Effector memory CD4-positive, alpha-beta T cell (primary cell): Measurements from ENCODE around the gene STC2.
"Not testable (repeated sequence)": the region's sequence is repeated elsewhere in the genome, so short reads cannot be mapped to it uniquely, and the experiment has no call there.

Source experiments
- DNase-seq, 3 donors: peaks; one replicate each; pipeline ENCODE4 v3.0.0-alpha.2; 2020
- H3K27ac ChIP-seq: 2 replicates; pipeline ENCODE4 v1.7.0; 2013; ENCODE audit warnings: mild to moderate bottlenecking, low read length, moderate library complexity; ENCODE audit not compliant: insufficient read depth, poor library complexity, severe bottlenecking
- H3K27me3 ChIP-seq: replicated peaks from 2 replicates; pipeline ENCODE4 v1.7.0; 2013; ENCODE audit warnings: mild to moderate bottlenecking, low read length; ENCODE audit not compliant: insufficient read depth, control insufficient read depth, poor library complexity, severe bottlenecking
- H3K36me3 ChIP-seq: 2 replicates; pipeline ENCODE4 v1.7.0; 2013; ENCODE audit warnings: mild to moderate bottlenecking, low read length, moderate library complexity; ENCODE audit not compliant: control insufficient read depth, insufficient read depth
- H3K4me1 ChIP-seq: 2 replicates; pipeline ENCODE4 v1.7.0; 2013; ENCODE audit warnings: low read length, mild to moderate bottlenecking; ENCODE audit not compliant: control insufficient read depth, insufficient read depth, poor library complexity, severe bottlenecking
- H3K4me3 ChIP-seq: 2 replicates; pipeline ENCODE4 v1.7.0; 2013; ENCODE audit warnings: low read length, low read depth, mild to moderate bottlenecking; ENCODE audit not compliant: insufficient read depth, poor library complexity, severe bottlenecking
- H3K9me3 ChIP-seq: 2 replicates; pipeline ENCODE4 v1.7.0; 2013; ENCODE audit warnings: mild to moderate bottlenecking, low read length, moderate library complexity; ENCODE audit not compliant: control insufficient read depth

Gene STC2

DNA sequence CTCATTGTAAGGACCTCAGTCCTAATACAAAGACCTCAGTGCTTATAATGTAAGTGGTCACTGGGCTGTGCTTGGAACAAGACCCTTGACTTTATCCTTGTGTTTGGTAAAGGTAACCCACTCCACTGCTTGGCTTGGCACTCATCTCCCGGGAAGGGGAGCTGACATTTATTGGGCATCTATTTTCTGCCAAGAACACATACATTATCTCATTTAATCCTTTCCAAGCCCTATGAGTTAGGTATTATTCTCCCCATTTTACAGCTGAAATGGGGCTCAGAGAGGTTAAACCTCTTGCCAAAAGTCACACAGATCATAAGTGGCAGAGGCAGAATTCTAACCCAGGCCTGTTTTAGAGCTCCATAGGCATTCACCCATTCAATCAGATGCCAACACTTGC lies 32.4 kb downstream of the STC2 start:
- Histone ChIP-seq H3K4me1 (peaks cover 5% of the 10 kb centered on the region), H3K27me3 (peaks cover 14% of the 10 kb centered on the region), H3K36me3 (no peaks in the 10 kb centered on the region), H3K27ac (no peak overlapping the region), H3K9me3 (no peaks in the 10 kb centered on the region), H3K4me3 (no peak overlapping the region)
- DNase-seq, result no peak

GRCh38 chr5:173294673-173295320 lies 33.4 kb downstream of the STC2 start:
- Histone ChIP-seq H3K27ac (no peak overlapping the region), H3K4me3 (no peak overlapping the region), H3K36me3 (no peaks in the 10 kb centered on the region), H3K9me3 (no peaks in the 10 kb centered on the region), H3K27me3 (peaks cover 18% of the 10 kb centered on the region), H3K4me1 (peaks cover 5% of the 10 kb centered on the region)
- DNase-seq, result no peak

GRCh38 chr5:173293817-173294672 lies 34.2 kb downstream of the STC2 start:
- Histone ChIP-seq H3K4me1 (peaks cover 5% of the 10 kb centered on the region), H3K36me3 (no peaks in the 10 kb centered on the region), H3K9me3 (no peaks in the 10 kb centered on the region), H3K4me3 (peak overlapping the region; percentile 35), H3K27ac (no peak overlapping the region), H3K27me3 (peaks cover 22% of the 10 kb centered on the region)
- peak in 1 of 3 donors; percentile 37 for DNase-seq

DNA sequence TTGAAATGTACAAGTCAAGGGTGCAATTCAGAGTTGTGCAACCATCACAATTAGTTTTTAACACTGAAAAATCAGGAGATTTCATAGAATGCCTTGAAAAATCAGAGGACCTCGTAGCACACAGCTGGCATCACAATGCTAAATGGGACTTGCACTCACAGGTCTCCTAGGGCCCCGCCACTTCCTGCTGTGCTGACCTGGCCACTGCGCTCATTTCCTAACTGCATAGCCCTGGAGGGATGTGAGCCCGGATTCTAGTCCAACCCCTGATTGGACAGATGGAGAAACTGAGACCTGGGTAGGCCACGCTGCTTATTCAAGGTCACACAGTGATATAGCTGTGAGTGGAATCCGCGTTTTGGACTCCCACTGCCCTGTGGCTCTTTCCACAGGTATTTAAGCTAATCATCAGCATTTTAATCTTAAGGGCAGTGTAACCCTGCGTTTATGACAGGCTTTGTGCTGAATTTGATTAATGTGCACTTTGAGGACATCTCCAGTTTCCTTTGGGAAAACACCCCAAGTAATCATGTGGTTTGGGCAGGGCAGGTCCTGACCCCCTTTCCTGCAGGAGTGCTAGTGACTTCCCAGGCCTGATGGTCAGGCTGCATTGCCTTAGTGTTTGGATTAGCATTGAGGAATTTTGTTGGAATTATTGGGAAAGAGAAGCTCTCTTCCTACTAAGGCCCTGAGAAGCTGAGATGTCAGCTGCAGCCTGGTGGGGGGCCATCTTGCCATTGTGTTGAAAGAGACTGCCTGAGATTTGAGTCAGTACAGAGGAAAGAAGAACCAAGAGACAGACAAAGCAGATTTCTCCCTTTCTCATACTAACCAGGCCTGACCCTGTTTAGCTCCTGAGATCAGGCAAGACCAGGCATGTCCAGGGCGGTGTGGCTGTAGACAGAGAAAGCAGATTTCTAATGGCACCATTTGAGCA lies 36.2 kb downstream of the STC2 start:
- Histone ChIP-seq H3K9me3 (no peaks in the 10 kb centered on the region), H3K4me1 (peaks cover 5% of the 10 kb centered on the region), H3K27me3 (peaks cover 24% of the 10 kb centered on the region), H3K27ac (no peak overlapping the region), H3K4me3 (no peak overlapping the region), H3K36me3 (no peaks in the 10 kb centered on the region)
- DNase-seq, result no peak

DNA sequence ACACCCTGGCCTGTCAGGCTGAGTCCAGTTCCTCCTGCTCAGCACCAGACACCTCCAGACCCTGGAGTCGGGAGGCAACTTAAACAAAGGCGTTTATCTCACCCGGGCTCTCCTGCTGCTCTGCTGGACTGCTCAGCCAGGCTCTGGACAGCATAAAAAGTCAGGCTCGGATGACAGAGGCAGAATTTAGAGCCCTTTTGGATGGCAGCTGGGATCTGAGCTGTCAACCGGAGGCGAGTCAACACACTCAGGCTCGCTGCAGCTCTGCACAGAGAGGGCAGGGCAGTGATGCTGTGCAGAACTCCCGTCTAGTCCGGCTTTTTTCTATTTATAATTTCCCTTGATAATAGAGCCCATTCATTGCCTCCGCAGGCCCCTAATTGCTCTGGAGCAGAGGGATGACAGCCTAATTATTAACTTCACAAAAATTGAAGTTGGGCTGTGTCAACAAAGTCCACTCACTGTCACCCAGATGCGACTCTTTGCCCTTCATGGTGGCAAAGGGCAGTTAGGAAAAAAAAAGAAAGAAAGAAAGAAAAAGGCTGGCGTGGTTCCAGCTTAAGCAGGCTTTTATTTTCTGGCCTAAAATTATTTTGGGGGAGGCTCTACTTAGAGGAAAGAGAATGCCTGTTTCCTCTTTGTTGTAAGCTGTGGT lies 37.6 kb downstream of the STC2 start:
- DNase-seq, result no peak
- no peak overlapping the region for H3K4me3 ChIP-seq
- no peak overlapping the region for H3K27ac ChIP-seq
- H3K27me3 ChIP-seq, result peaks cover 24% of the 10 kb centered on the region
- H3K4me1 ChIP-seq, result peaks cover 5% of the 10 kb centered on the region
- H3K36me3 ChIP-seq, result no peaks in the 10 kb centered on the region
- H3K9me3 ChIP-seq, result no peaks in the 10 kb centered on the region

- DNase-seq, result no peak
- Histone ChIP-seq H3K27me3 (peaks cover 19% of the 10 kb centered on the region), H3K4me3 (no peak overlapping the region), H3K9me3 (no peaks in the 10 kb centered on the region), H3K36me3 (no peaks in the 10 kb centered on the region), H3K4me1 (peaks cover under 1% of the 10 kb centered on the region), H3K27ac (no peak overlapping the region)
Observed at GRCh38 chr5:173289372-173289771, 38.8 kb downstream of the STC2 start.

DNA sequence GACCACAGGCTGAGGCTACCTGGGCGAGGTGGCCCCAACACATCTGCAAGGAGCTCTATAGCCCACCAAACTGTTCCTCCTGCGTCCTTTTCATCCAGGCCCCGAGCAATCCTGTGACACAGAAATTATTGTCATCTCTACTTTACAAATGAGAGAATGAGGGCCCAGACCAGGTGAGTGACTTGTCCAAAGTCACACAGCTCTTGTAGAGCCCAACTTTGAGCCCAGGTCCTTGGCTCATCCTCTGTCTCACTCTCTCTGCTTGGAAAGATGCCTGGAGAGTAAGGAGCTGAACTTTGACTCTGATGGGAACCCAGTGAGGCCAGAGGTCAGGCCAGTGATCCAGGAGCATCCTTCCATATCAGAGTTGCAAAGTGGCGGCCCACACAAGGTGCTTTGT lies 39.6 kb downstream of the STC2 start:
- H3K27me3 ChIP-seq, result peaks cover 16% of the 10 kb centered on the region
- no peak for DNase-seq
- no peaks in the 10 kb centered on the region for H3K4me1 ChIP-seq
- no peak overlapping the region for H3K4me3 ChIP-seq
- no peak overlapping the region for H3K27ac ChIP-seq
- H3K9me3 ChIP-seq, result no peaks in the 10 kb centered on the region
- no peaks in the 10 kb centered on the region for H3K36me3 ChIP-seq

GRCh38 chr5:173287086-173287485 lies 41.1 kb downstream of the STC2 start:
- no peak for DNase-seq
- no peak overlapping the region for H3K27ac ChIP-seq
- no peaks in the 10 kb centered on the region for H3K9me3 ChIP-seq
- no peaks in the 10 kb centered on the region for H3K4me1 ChIP-seq
- no peak overlapping the region for H3K4me3 ChIP-seq
- peaks cover 10% of the 10 kb centered on the region for H3K27me3 ChIP-seq
- no peaks in the 10 kb centered on the region for H3K36me3 ChIP-seq

- H3K4me3 ChIP-seq, H3K27me3 ChIP-seq, H3K27ac ChIP-seq: not testable (repeated sequence)
Observed at GRCh38 chr5:173284343-173284958, 43.8 kb downstream of the STC2 start.

More at GRCh38 chr5:173284343-173284958, 43.8 kb downstream of the STC2 start:
- DNase-seq, H3K36me3 ChIP-seq, H3K9me3 ChIP-seq, H3K4me1 ChIP-seq: not testable (repeated sequence)
